Central memory CD4-positive, alpha-beta T cell (primary cell): ENCODE results near the gene TNFRSF19.

Source experiments
- DNase-seq: peaks from one replicate; pipeline ENCODE4 v3.0.0; 2022

The TNFRSF19 gene

DNA sequence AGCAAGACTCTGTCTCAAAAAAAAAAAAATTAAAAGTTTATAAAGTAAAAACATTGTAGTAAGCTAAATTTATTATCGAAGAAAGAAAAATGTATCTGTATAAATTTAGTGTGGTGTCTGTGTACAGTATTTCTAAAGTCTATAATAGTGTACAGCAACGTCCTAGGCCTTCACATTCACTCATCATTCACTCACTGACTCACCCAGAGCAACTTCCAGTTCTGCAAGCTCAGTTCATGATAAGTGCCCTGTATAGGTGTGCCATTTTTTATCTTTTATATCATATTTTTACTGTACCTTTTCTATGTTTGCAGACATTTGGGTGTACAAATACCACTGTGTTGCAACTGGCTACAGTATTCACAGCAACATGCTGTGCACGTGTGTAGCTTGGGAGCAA is 118.1 kb downstream of the TNFRSF19 start:
- no peak for DNase-seq

GRCh38 chr13:23690668-23691067 is 120.5 kb downstream of the TNFRSF19 start:
- no peak for DNase-seq

GRCh38 chr13:23692816-23693215 is 122.6 kb downstream of the TNFRSF19 start:
- no peak for DNase-seq

DNA sequence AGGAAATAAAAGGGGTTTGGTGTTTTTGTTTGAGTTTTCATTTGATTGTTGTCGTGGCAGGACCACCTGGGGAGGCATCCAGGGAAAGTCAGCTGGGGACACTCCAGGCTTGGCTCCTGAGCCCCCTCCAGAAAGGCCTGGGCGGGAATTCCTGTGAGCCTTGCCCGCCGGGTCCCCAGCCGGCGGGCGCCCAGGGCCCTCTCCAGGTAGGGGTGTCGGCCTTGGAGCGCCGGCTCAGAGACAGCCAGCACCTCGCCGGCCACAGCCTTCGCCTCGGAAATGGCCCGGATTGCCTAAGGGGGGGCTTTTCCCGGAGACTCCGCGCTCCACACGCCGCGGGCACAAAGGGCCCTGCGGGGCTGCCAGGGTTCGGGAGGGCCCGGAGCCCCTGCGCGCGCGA is 125.0 kb downstream of the TNFRSF19 start:
- DNase-seq = no peak

- peak; percentile 67 for DNase-seq
Observed at GRCh38 chr13:23695711-23696464, 125.7 kb downstream of the TNFRSF19 start.

DNA sequence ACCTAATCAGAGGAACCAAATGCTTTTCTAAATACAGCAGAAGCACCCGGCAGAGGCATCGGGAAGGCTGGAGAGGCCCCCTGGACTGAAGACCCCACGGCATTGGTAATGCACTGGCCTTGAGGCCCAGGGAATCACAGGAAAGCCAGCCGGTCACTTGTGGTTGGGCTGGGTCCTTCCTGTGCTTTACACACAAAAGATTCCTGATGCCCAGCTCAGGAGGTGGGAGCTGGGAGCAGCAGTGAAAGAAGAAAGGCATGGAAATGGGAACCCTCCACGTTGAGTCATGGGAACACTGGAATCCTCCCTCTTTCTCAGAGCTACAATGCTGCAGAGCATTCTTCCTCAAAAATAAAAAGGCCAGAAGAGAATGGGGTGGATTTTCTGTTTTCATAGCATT is 126.4 kb downstream of the TNFRSF19 start:
- no peak for DNase-seq

GRCh38 chr13:23697772-23698313 is 127.6 kb downstream of the TNFRSF19 start:
- DNase-seq = no peak

DNA sequence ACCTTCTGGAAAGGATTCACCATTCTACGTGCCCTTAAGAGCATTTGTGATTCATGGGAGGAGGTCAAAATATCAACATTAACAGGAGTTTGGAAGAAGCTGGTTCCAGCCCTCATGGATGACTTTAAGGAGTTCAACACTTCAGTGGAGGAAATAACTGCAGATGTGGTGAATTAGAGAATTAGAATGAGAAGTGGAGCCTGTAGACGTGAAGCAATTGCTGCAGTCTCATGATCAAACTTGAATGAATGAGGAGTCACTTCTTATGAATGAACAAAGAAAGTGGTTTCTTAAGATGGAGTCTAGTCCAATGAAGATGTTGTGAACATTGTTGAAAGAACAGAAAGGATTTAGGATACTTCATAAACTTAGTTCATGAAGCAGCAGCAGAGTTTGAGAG is 129.1 kb downstream of the TNFRSF19 start:
- no peak for DNase-seq

DNA sequence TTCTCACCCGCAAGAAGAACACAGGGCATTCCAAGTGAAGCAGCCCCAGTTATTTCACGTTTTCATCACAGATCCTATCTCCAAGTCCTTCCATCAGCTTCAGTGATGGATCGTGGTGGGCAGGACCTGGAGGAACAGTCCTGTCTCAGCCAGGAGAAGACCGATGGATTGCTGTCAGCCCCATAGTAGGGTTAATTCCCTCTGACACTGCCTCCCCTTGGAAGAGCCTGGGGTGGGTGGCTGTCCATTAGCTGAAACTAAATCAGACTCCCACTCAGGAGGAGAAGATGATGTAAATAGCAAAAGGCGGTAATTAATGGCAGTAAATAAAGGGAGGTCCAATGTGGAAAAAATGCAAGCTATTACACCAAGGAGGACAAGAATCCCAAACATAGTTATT is 131.0 kb downstream of the TNFRSF19 start:
- no peak for DNase-seq

DNA sequence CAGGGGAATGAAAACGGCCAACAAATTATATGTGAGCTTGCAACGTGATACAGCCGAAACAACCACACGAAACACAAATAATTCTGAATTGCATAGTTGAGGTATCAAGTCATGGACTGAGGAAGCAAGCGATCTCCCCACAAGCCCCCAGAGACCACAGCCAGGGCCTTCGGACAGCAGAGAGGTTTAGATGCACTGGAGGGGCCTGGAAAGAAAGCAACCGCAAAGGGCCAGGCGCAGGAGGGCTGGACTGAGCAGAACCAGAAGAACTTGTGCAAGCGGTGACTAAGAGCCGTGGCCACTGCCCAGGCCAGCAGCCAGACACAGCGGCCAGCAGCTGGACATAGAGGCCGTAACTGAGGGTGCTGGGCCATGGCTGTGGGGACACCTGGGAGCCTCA is 131.4 kb downstream of the TNFRSF19 start:
- DNase-seq = no peak

- no peak for DNase-seq
Observed at GRCh38 chr13:23703246-23703860, 133.1 kb downstream of the TNFRSF19 start.

DNA sequence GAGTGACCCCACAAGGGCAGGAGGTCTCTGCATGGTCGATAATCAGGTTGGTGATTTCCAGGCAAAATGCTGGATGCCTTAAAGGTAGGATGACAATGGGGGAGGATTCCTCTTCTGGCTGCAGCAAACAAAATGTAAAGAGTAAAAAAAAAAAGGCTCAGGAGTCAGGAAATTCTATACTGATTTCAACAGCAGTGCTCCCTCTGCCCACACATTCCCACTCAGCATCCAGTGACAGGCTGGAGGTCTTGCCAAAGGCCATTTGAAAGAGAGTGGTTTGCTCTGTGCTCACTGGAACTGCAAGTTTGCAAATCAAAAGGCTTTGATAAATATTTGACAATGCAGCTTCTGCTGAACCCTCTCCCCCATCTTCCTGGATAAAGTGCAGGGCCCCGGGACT is 135.4 kb downstream of the TNFRSF19 start:
- no peak for DNase-seq

GRCh38 chr13:23707674-23708073 is 137.5 kb downstream of the TNFRSF19 start:
- no peak for DNase-seq

GRCh38 chr13:23709536-23709935 is 139.3 kb downstream of the TNFRSF19 start:
- DNase-seq = no peak

DNA sequence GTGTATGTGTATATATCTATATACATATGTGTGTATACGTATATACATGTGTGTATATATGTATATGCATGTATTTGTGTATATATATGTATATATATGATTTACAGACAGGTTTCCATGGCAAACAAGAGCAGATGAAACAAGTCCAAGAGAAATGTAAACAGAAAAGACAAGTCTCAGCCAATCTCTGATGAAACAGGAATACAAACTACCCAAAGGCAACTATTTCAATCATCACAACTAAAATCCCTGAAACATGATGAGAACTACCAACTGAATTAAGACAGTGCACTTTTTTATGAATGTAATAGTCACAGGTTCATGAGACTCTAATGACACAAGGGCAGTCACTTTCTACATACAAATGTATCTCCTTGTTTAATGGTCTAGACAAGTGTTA is 140.2 kb downstream of the TNFRSF19 start:
- no peak for DNase-seq

GRCh38 chr13:23711355-23711754 is 141.1 kb downstream of the TNFRSF19 start:
- no peak for DNase-seq

GRCh38 chr13:23714672-23715071 is 144.5 kb downstream of the TNFRSF19 start:
- DNase-seq = no peak

GRCh38 chr13:23715092-23715761 is 145.0 kb downstream of the TNFRSF19 start:
- DNase-seq = no peak

DNA sequence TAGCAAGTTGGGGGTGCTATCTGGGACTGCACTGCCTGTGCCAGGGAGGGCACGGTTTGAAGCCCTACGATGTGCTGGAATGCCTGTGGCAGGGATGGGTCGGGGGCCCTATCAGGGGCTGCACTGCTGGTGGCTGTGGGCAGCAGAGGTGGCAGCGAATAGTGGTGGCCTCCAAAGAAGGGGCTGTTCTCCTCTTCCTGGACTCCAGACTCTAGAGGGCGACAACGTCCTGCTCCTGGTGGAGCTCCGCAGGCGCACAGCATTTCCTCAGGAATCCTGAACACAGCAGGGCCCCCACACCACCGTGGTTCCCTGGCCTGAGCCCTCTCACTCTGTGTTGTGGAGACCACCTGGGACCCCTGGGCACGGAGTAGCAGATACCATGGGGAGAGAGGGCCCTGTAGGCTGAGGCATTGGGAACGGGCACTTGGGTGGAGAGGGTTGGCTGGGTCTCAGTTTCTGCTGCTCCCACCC is 145.6 kb downstream of the TNFRSF19 start:
- no peak for DNase-seq

- DNase-seq = no peak
Observed at GRCh38 chr13:23716401-23716800, 146.2 kb downstream of the TNFRSF19 start.

DNA sequence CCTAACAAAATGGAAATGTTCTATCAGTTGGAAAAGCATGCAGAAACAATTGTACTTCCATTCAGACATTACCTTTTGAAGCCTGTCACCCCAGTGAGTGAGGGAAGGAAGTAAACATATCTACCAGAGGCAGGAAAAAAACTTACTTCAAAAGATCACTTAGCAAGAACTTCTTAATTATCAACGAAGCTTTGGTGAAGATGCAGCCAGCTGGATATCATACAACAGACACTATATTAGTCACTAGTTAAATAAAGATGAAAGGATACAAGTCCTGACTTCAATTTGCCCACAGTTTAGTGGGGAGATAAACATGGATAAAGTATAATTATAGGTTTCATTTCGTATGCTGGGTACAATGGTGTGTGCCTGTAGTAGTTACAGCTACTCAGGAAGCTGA is 148.8 kb downstream of the TNFRSF19 start:
- DNase-seq = no peak

GRCh38 chr13:23722726-23723453 is 152.7 kb downstream of the TNFRSF19 start:
- no peak for DNase-seq

GRCh38 chr13:23723471-23723870 is 153.3 kb downstream of the TNFRSF19 start:
- DNase-seq = no peak
